A673 (cell line): ENCODE data around the gene KDM4F.

Experiments used
- EZH2 ChIP-seq: fragments of 200-600 bp; sonication (generic); IDR thresholded peaks from 2 replicates; pipeline ENCODE4 v1.6.1; 2017; ENCODE audit warnings: borderline replicate concordance, low read depth, mild to moderate bottlenecking, mixed read lengths, antibody characterized with exemption, low read length; ENCODE audit not compliant: poor library complexity, severe bottlenecking
- TF ChIP-seq, protein P1 (sequence below): fragments of 300-800, 200-600 bp; sonication (generic); conservative IDR thresholded peaks from 2 replicates; pipeline ENCODE4 v1.5.1; 2017; ENCODE audit warnings: low read depth, mild to moderate bottlenecking, antibody characterized with exemption, low read length, moderate library complexity, mixed read lengths

DNA sequence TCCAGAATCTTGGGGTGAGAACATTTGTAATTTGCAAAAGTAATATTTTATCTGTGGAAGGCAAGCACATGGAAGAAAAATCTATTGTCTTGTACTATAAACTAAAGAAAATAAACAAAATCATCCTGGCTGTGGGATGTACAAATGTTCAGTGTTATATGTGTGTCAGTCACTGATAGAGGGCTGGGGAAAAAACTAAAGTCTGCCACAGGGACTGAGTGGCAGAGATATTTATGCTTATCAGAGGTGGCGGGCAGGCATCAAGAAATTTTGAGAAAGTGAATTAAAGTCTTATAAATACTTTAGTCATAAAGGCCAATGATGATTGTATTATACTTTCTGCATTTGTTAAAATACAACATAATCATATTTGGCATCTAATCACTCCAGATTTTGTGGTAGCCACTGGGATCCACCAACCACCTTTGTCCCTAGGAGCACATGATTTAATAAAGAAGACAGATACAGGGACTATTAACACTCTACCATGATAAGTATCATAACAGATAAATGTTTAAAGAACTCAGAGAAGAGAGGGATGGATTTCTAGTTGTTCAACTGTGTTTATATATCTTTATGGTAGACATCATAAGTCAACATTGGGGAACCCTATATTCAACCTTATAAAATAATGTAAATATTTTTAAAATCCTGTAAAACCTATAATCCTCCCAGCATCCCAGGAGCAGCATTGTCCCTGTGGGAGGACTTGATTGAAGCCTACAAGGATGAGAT lies 37.8 kb downstream of the KDM4F start:
- TF ChIP-seq, protein P1, sequence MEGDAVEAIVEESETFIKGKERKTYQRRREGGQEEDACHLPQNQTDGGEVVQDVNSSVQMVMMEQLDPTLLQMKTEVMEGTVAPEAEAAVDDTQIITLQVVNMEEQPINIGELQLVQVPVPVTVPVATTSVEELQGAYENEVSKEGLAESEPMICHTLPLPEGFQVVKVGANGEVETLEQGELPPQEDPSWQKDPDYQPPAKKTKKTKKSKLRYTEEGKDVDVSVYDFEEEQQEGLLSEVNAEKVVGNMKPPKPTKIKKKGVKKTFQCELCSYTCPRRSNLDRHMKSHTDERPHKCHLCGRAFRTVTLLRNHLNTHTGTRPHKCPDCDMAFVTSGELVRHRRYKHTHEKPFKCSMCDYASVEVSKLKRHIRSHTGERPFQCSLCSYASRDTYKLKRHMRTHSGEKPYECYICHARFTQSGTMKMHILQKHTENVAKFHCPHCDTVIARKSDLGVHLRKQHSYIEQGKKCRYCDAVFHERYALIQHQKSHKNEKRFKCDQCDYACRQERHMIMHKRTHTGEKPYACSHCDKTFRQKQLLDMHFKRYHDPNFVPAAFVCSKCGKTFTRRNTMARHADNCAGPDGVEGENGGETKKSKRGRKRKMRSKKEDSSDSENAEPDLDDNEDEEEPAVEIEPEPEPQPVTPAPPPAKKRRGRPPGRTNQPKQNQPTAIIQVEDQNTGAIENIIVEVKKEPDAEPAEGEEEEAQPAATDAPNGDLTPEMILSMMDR = no peak
- no peak for TF ChIP-seq EZH2
